B cell (primary cell): ENCODE data around the gene MAP7D2. TPM values are rescaled to one million over a fixed set of nuclear protein-coding genes. Genes with fewer than 3 reads are reported as not detected.

Experiments
- ATAC-seq: fragments of 200-7000 bp; cut with Tn5 transposase; one replicate; pipeline ENCODE4 v1.10.0; 2021; ENCODE audit warnings: low read depth, mild to moderate bottlenecking, moderate number of reproducible peaks, moderate library complexity
- CTCF ChIA-PET: fragments of 350-600 bp; sonication (Branson Sonifier 250); formaldehyde crosslinking; loops from one replicate; lab custom pipeline; 2021; ENCODE audit warnings: antibody characterized with exemption, inconsistent platforms; lab: Charles Lee
- POLR2A ChIA-PET: fragments of 350-600 bp; sonication (Branson Sonifier 250); formaldehyde crosslinking; loops from one replicate; lab custom pipeline; 2021; ENCODE audit warnings: antibody characterized with exemption; lab: Charles Lee
- DNase-seq: peaks from one replicate; pipeline ENCODE4 v3.0.0; 2013
- H2AFZ ChIP-seq: 2 replicates; pipeline ENCODE4 v1.6.1; 2012; ENCODE audit warnings: mild to moderate bottlenecking, low read depth, low read length; ENCODE audit not compliant: insufficient read depth, poor library complexity, severe bottlenecking
- H3K27ac ChIP-seq, 2 donors: 1 replicate in 1 of 2; 2 replicates in 1 of 2; pipeline ENCODE4 v1.5.1; 2012 to 2013; ENCODE audit warnings: low read length in 2 of 2, mild to moderate bottlenecking in 2 of 2, moderate library complexity in 1 of 2
- H3K27me3 ChIP-seq, 4 experiments: fragments of 200-600 bp in 1 of 4; sonication (generic) in 1 of 4; replicated peaks in 1 of 4; 1 replicate in 2 of 4; 2 replicates in 2 of 4; pipeline versions ENCODE4 v1.6.1 to v1.7.0; 2013 to 2016; ENCODE audit warnings: low read length in 3 of 4, mild to moderate bottlenecking in 2 of 4, mixed read lengths in 1 of 4, moderate library complexity in 1 of 4; ENCODE audit not compliant: insufficient read depth in 4 of 4, control insufficient read depth in 3 of 4; ENCODE audit errors: control extremely low read depth in 1 of 4
- H3K36me3 ChIP-seq, 2 experiments: replicated peaks in 1 of 2; 1 replicate in 1 of 2; 2 replicates in 1 of 2; pipeline versions ENCODE4 v1.6.1 to v1.7.1; 2013; ENCODE audit warnings: low read length in 1 of 2; ENCODE audit not compliant: insufficient read depth in 2 of 2, control insufficient read depth in 1 of 2; ENCODE audit errors: control extremely low read depth in 1 of 2, extremely low read depth in 1 of 2
- H3K4me1 ChIP-seq, 2 donors: fragments of 200-600 bp in 1 of 2; sonication (generic) in 1 of 2; 1 replicate in 1 of 2; 2 replicates in 1 of 2; pipeline versions ENCODE4 v1.5.1 to v1.6.1; 2013 to 2017; ENCODE audit warnings: low read length in 2 of 2; ENCODE audit not compliant: control insufficient read depth in 2 of 2, insufficient read depth in 2 of 2
- H3K4me2 ChIP-seq: replicated peaks from 2 replicates; pipeline ENCODE3; 2012; ENCODE audit warnings: mild to moderate bottlenecking, low read depth, low read length; ENCODE audit not compliant: poor library complexity, severe bottlenecking
- H3K4me3 ChIP-seq, 5 experiments: fragments of 200-600 bp in 1 of 5; sonication (generic) in 1 of 5; 1 replicate in 3 of 5; 2 replicates in 2 of 5; pipeline versions ENCODE4 v1.5.1 to v1.7.0; 2011 to 2016; ENCODE audit warnings: low read length in 4 of 5, mild to moderate bottlenecking in 4 of 5, low read depth in 2 of 5, control low read depth in 1 of 5, moderate library complexity in 1 of 5; ENCODE audit not compliant: insufficient read depth in 1 of 5; ENCODE audit errors: control extremely low read depth in 1 of 5, extremely low read depth in 1 of 5
- H3K79me2 ChIP-seq: fragments of 200-600 bp; sonication (generic); one replicate; pipeline ENCODE4 v1.6.0; 2016; ENCODE audit warnings: low read length; ENCODE audit not compliant: control insufficient read depth, insufficient read depth
- H3K9ac ChIP-seq: fragments of 200-600 bp; sonication (generic); 2 replicates; pipeline ENCODE4 v1.6.1; 2017; ENCODE audit warnings: mild to moderate bottlenecking, low read length, moderate library complexity
- H3K9me3 ChIP-seq, 3 donors: one replicate each; pipeline versions ENCODE4 v1.6.1 to v1.7.1; 2013; ENCODE audit warnings: low read length in 2 of 3; ENCODE audit not compliant: control insufficient read depth in 2 of 3, insufficient read depth in 1 of 3; ENCODE audit errors: control extremely low read depth in 1 of 3
- H4K20me1 ChIP-seq: 2 replicates; pipeline ENCODE4 v1.6.0; 2012; ENCODE audit warnings: mild to moderate bottlenecking, low read length; ENCODE audit not compliant: insufficient read depth, control insufficient read depth, poor library complexity, severe bottlenecking
- H3K27ac Mint-ChIP-seq: one replicate; pipeline ENCODE4 v1.8.0; 2021; ENCODE audit warnings: mixed read lengths
- H3K27me3 Mint-ChIP-seq: one replicate; pipeline ENCODE4 v1.8.0; 2021; ENCODE audit warnings: mixed read lengths
- H3K4me1 Mint-ChIP-seq: one replicate; pipeline ENCODE4 v1.8.0; 2021; ENCODE audit warnings: mixed read lengths
- H3K4me3 Mint-ChIP-seq: one replicate; pipeline ENCODE4 v1.8.0; 2021; ENCODE audit warnings: mixed read lengths
- H3K9me3 Mint-ChIP-seq: one replicate; pipeline ENCODE4 v1.8.0; 2022; ENCODE audit warnings: mixed read lengths; ENCODE audit not compliant: insufficient read depth
- EZH2 ChIP-seq: IDR thresholded peaks from 2 replicates; pipeline ENCODE4 v1.6.1; 2012; ENCODE audit warnings: borderline replicate concordance, low read depth, mild to moderate bottlenecking, moderate library complexity, low read length; ENCODE audit not compliant: insufficient read depth, poor library complexity, severe bottlenecking
- WGBS: methylation state at CpG from one replicate; pipeline ENCODE4 v1.1.5; 2013; ENCODE audit warnings: missing lambda C conversion rate; ENCODE audit not compliant: insufficient coverage; 5-methylcytosine and 5-hydroxymethylcytosine counted together
- intact Hi-C: fragments of 100-400 bp; cut with micrococcal nuclease; formaldehyde crosslinking; loops from one replicate; pipeline ENCODE4 v1.10.0; 2022
- polyA plus RNA-seq: library from polyadenylated mRNA; depleted of rRNA; stranded (reverse); fragments of >200 nt; gene quantifications from 2 replicates; pipeline ENCODE4 v1.2.3, GENCODE V29; 2012
- total RNA-seq, 2 donors: library from RNA; stranded (reverse); fragments of 120-200 nt in 1 of 2; gene quantifications; 1 replicate in 1 of 2; 2 replicates in 1 of 2; pipeline versions ENCODE4 v1.2.3 to v1.2.4, GENCODE V29; 2013 to 2022
- TF ChIP-seq, protein P1 (sequence below): fragments of 200-600 bp; IDR thresholded peaks from one replicate; pipeline ENCODE4 v1.8.0; 2022; ENCODE audit warnings: antibody characterized with exemption, mild to moderate bottlenecking

MAP7D2 gene
- total and polyA plus RNA-seq, 2 donors (not counting 1 experiment from before 2014, with no cell fraction given): 0.54 TPM; not detected in 1

DNA sequence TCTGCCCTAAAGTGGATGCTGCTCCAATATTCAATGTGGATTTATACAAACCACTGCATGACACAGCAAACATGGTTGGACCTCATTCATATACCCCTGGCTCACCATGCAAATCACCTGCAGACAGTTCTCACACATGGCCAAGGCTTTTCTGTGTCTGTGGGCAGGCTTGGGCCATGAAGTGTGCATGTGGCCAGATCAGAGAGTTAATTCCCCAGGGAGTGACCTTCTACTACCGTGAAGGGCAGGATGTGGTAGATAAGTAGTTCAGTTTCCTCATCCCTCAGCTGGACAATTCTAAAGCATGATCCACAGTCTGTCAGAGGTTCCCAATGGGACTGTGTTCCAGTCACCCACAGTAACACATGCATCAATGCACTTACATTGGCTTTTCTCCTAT, 101.3 kb downstream of the MAP7D2 start:
- Histone ChIP-seq H4K20me1 (no peaks in the 10 kb centered on the region), H3K4me1 (no peaks in the 10 kb centered on the region), H3K4me2 (no peak overlapping the region), H3K27me3 (no peaks in the 10 kb centered on the region), H3K79me2 (no peaks in the 10 kb centered on the region), H3K9ac (no peak overlapping the region), H3K9me3 (peaks cover 0 to 9% (median 0%) of the 10 kb centered on the region in 3 donors), H3K4me3 (no peak overlapping the region), H2AFZ (no peak overlapping the region), H3K36me3 (no peaks in the 10 kb centered on the region), H3K27ac (no peak overlapping the region)
- Mint-ChIP-seq H3K9me3 (peaks cover 8% of the 10 kb centered on the region), H3K27me3 (no peaks in the 10 kb centered on the region), H3K27ac (no peak overlapping the region), H3K4me1 (peaks cover 3% of the 10 kb centered on the region), H3K4me3 (no peak overlapping the region)
- no CpG with 5 or more reads among the region's 1 CpG for WGBS
- POLR2A ChIA-PET: no interaction called here
- no peak for TF ChIP-seq EZH2
- TF ChIP-seq, protein P1, sequence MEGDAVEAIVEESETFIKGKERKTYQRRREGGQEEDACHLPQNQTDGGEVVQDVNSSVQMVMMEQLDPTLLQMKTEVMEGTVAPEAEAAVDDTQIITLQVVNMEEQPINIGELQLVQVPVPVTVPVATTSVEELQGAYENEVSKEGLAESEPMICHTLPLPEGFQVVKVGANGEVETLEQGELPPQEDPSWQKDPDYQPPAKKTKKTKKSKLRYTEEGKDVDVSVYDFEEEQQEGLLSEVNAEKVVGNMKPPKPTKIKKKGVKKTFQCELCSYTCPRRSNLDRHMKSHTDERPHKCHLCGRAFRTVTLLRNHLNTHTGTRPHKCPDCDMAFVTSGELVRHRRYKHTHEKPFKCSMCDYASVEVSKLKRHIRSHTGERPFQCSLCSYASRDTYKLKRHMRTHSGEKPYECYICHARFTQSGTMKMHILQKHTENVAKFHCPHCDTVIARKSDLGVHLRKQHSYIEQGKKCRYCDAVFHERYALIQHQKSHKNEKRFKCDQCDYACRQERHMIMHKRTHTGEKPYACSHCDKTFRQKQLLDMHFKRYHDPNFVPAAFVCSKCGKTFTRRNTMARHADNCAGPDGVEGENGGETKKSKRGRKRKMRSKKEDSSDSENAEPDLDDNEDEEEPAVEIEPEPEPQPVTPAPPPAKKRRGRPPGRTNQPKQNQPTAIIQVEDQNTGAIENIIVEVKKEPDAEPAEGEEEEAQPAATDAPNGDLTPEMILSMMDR: no peak
- ATAC-seq (no peak), DNase-seq (no peak)
- intact Hi-C loops: no loop called here
- CTCF ChIA-PET: no interaction called here

DNA sequence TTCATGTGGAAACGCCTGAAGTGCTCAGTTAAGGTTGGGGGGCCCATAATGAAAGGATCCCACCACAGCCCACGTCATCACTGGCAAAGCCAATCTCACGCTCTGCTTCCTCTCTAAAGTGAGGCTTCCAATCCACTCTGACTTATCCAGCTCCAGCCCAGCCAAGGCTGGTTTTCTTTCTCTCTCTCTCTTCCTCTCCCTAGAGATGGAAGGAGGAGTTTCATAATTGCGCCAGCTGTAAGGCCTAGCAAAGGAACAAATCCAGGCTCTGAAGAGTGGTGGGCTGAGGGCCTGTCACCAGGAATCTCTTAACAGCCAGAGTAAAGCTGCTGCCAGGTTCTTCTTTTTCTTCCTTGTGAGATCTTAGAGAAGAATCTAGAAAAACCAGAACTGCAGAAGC, 105.1 kb downstream of the MAP7D2 start:
- H4K20me1 ChIP-seq: no peaks in the 10 kb centered on the region
- peaks cover 0 to 9% (median 0%) of the 10 kb centered on the region in 3 donors for H3K9me3 ChIP-seq
- no peak overlapping the region for H3K4me3 ChIP-seq
- no peak overlapping the region for H2AFZ ChIP-seq
- TF ChIP-seq, protein P1: no peak
- TF ChIP-seq EZH2: no peak
- Mint-ChIP-seq H3K27me3 (no peaks in the 10 kb centered on the region), H3K4me1 (peaks cover 3% of the 10 kb centered on the region), H3K27ac (no peak overlapping the region), H3K9me3 (peaks cover 8% of the 10 kb centered on the region), H3K4me3 (no peak overlapping the region)
- H3K9ac ChIP-seq: no peak overlapping the region
- ATAC-seq (no peak), DNase-seq (no peak)
- no peaks in the 10 kb centered on the region for H3K36me3 ChIP-seq
- POLR2A ChIA-PET: no interaction called here
- H3K27ac ChIP-seq: no peak overlapping the region
- no peaks in the 10 kb centered on the region for H3K79me2 ChIP-seq
- H3K27me3 ChIP-seq: no peaks in the 10 kb centered on the region
- H3K4me1 ChIP-seq: no peaks in the 10 kb centered on the region
- intact Hi-C loops: no loop called here
- H3K4me2 ChIP-seq: no peak overlapping the region
- CTCF ChIA-PET: no interaction called here
- WGBS: no CpG with 5 or more reads among the region's 4 CpGs
